Neural cell (in vitro differentiated cells): ENCODE data around the gene VIM. TPM values are rescaled to one million over a fixed set of nuclear protein-coding genes. Genes with fewer than 3 reads are reported as not detected.

Source experiments
- H2AFZ ChIP-seq: fragments of 200-600, 300-800 bp; sonication (generic), shearing (Covaris generic); 2 replicates; pipeline ENCODE4 v1.6.0; 2014; ENCODE audit warnings: low read depth, mild to moderate bottlenecking, antibody characterized with exemption, low read length, moderate library complexity
- H3F3A ChIP-seq: fragments of 200-600 bp; shearing (Covaris generic); 2 replicates; pipeline ENCODE4 v1.6.1; 2016; ENCODE audit warnings: mild to moderate bottlenecking, moderate library complexity, mixed read lengths, antibody characterized with exemption, low read length; ENCODE audit not compliant: insufficient read depth, poor library complexity, severe bottlenecking
- H3K27ac ChIP-seq: fragments of 200-600, 300-800 bp; sonication (generic), shearing (Covaris generic); 2 replicates; pipeline ENCODE4 v1.5.1; 2014; ENCODE audit warnings: mild to moderate bottlenecking, low read length, moderate library complexity
- H3K27me3 ChIP-seq: fragments of 300-800, 200-600 bp; sonication (generic), shearing (Covaris generic); 2 replicates; pipeline ENCODE4 v1.6.0; 2014; ENCODE audit warnings: mild to moderate bottlenecking, low read depth, low read length, moderate library complexity; ENCODE audit not compliant: insufficient read depth
- H3K36me3 ChIP-seq: fragments of 300-800, 200-600 bp; sonication (generic), shearing (Covaris generic); 2 replicates; pipeline ENCODE4 v1.5.1; 2014; ENCODE audit warnings: mild to moderate bottlenecking, antibody characterized with exemption, low read length, moderate library complexity; ENCODE audit not compliant: insufficient read depth
- H3K4me2 ChIP-seq: fragments of 300-800, 200-600 bp; sonication (generic), shearing (Covaris generic); 2 replicates; pipeline ENCODE4 v1.6.0; 2014; ENCODE audit warnings: mild to moderate bottlenecking, low read length
- H3K4me3 ChIP-seq: fragments of 300-800, 200-600 bp; sonication (generic), shearing (Covaris generic); 2 replicates; pipeline ENCODE4 v1.5.1; 2014; ENCODE audit warnings: mild to moderate bottlenecking, low read length, moderate library complexity
- H3K79me2 ChIP-seq: fragments of 200-600 bp; shearing (Covaris generic); replicated peaks from 2 replicates; pipeline ENCODE4 v1.6.0; 2014; ENCODE audit warnings: mild to moderate bottlenecking, low read length, moderate library complexity; ENCODE audit not compliant: insufficient read depth
- H3K9ac ChIP-seq: fragments of 300-800, 200-600 bp; sonication (generic), shearing (Covaris generic); 2 replicates; pipeline ENCODE4 v1.6.1; 2016; ENCODE audit warnings: mild to moderate bottlenecking, low read length, mixed read lengths
- H3K9me2 ChIP-seq: fragments of 200-600 bp; shearing (Covaris generic); 2 replicates; pipeline ENCODE4 v1.6.1; 2016; ENCODE audit warnings: mild to moderate bottlenecking, low read length, mixed read lengths; ENCODE audit not compliant: insufficient read depth
- H3K9me3 ChIP-seq: fragments of 200-600, 300-800 bp; sonication (generic), shearing (Covaris generic); 2 replicates; pipeline ENCODE4 v1.6.1; 2016; ENCODE audit warnings: mild to moderate bottlenecking, mixed run types, low read length, moderate library complexity, mixed read lengths
- H4K20me1 ChIP-seq: fragments of 200-600 bp; shearing (Covaris generic); 2 replicates; pipeline ENCODE4 v1.6.1; 2016; ENCODE audit warnings: mild to moderate bottlenecking, mixed run types; ENCODE audit not compliant: insufficient read depth
- CTCF ChIP-seq: fragments of 450-650 bp; IDR thresholded peaks from 2 replicates; pipeline ENCODE4 v1.5.1; 2014; ENCODE audit warnings: antibody characterized with exemption, mild to moderate bottlenecking, moderate library complexity; ENCODE audit not compliant: poor library complexity, severe bottlenecking
- EP300 ChIP-seq: fragments of 450-650 bp; conservative IDR thresholded peaks from 2 replicates; pipeline ENCODE4 v1.6.1; 2014; ENCODE audit warnings: antibody characterized with exemption, mild to moderate bottlenecking, moderate library complexity; ENCODE audit not compliant: poor library complexity, severe bottlenecking
- EZH2 ChIP-seq: fragments of 200-600, 300-800 bp; shearing (Covaris generic), sonication (generic); IDR thresholded peaks from 2 replicates; pipeline ENCODE4 v1.6.1; 2014; ENCODE audit warnings: antibody characterized with exemption, low read length, borderline replicate concordance, mild to moderate bottlenecking; ENCODE audit not compliant: insufficient read depth, poor library complexity, severe bottlenecking
- MXI1 ChIP-seq: fragments of 450-650 bp; conservative IDR thresholded peaks from 2 replicates; pipeline ENCODE4 v1.6.1; 2014; ENCODE audit warnings: antibody characterized with exemption, mild to moderate bottlenecking; ENCODE audit not compliant: poor library complexity, severe bottlenecking
- POLR2AphosphoS5 ChIP-seq: IDR thresholded peaks from 2 replicates; pipeline ENCODE4 v1.6.1; 2012
- RAD21 ChIP-seq: fragments of 450-650 bp; conservative IDR thresholded peaks from 2 replicates; pipeline ENCODE4 v1.6.1; 2014; ENCODE audit warnings: antibody characterized with exemption, mild to moderate bottlenecking, moderate library complexity
- REST ChIP-seq: IDR thresholded peaks from 2 replicates; pipeline ENCODE4 v1.6.1; 2012; ENCODE audit warnings: borderline replicate concordance
- SMC3 ChIP-seq: fragments of 450-650 bp; conservative IDR thresholded peaks from 2 replicates; pipeline ENCODE4 v1.6.1; 2014; ENCODE audit warnings: antibody characterized with exemption, mild to moderate bottlenecking, moderate library complexity; ENCODE audit not compliant: poor library complexity
- TAF1 ChIP-seq: IDR thresholded peaks from 2 replicates; pipeline ENCODE4 v1.6.1; 2012; ENCODE audit warnings: low read depth
- polyA plus RNA-seq: library from polyadenylated mRNA; depleted of rRNA; stranded (reverse); fragments of >200 nt; gene quantifications from 2 replicates; pipeline ENCODE4 v1.2.3, GENCODE V29; 2014

Gene VIM
- polyA plus RNA-seq, 1 donor from 2014 or later, result 170 TPM

GRCh38 chr10:17213646-17214349 lies 14.2 kb upstream of the VIM start:
- no peaks in the 10 kb centered on the region for H4K20me1 ChIP-seq
- no peaks in the 10 kb centered on the region for H3K9me3 ChIP-seq
- no peak overlapping the region for H3K4me2 ChIP-seq
- H3K9me2 ChIP-seq, result no peaks in the 10 kb centered on the region
- H3K79me2 ChIP-seq, result no peaks in the 10 kb centered on the region
- no peak overlapping the region for H2AFZ ChIP-seq
- TF ChIP-seq EP300 (no peak), TAF1 (no peak), SMC3 (no peak), CTCF (no peak), RAD21 (no peak), POLR2AphosphoS5 (no peak), MXI1 (no peak), EZH2 (no peak), REST (no peak)
- no peaks in the 10 kb centered on the region for H3F3A ChIP-seq
- H3K27ac ChIP-seq, result no peak overlapping the region
- no peak overlapping the region for H3K9ac ChIP-seq
- no peaks in the 10 kb centered on the region for H3K27me3 ChIP-seq
- H3K36me3 ChIP-seq, result no peaks in the 10 kb centered on the region
- no peak overlapping the region for H3K4me3 ChIP-seq

GRCh38 chr10:17214526-17214925 lies 13.5 kb upstream of the VIM start:
- no peaks in the 10 kb centered on the region for H4K20me1 ChIP-seq
- H3K79me2 ChIP-seq, result no peaks in the 10 kb centered on the region
- H2AFZ ChIP-seq, result no peak overlapping the region
- H3K4me2 ChIP-seq, result no peak overlapping the region
- H3F3A ChIP-seq, result no peaks in the 10 kb centered on the region
- no peak overlapping the region for H3K9ac ChIP-seq
- no peaks in the 10 kb centered on the region for H3K36me3 ChIP-seq
- H3K27ac ChIP-seq, result no peak overlapping the region
- H3K4me3 ChIP-seq, result no peak overlapping the region
- H3K9me3 ChIP-seq, result no peaks in the 10 kb centered on the region
- TF ChIP-seq REST, result no peak
- no peaks in the 10 kb centered on the region for H3K27me3 ChIP-seq
- H3K9me2 ChIP-seq, result no peaks in the 10 kb centered on the region
